ENCODE results near the gene CST1.

Gene CST1

GRCh38 chr20:23753589-23753988 lies 2.9 kb upstream of the CST1 start:
- Histone ChIP-seq H3K79me2 (ENCODE audit: low read length) (no peaks in the 10 kb centered on the region), H3K9ac (ENCODE audit: low read length) (no peak overlapping the region), H3K9me3 (ENCODE audit: insufficient read depth, low read length) (no peaks in the 10 kb centered on the region), H3K27me3 (ENCODE audit: low read depth, low read length) (no peaks in the 10 kb centered on the region), H3K4me1 (ENCODE audit: low read length) (no peaks in the 10 kb centered on the region), H3K27ac (ENCODE audit: low read length) (no peak overlapping the region), H3K4me3 (ENCODE audit: low read length) (no peak overlapping the region), H4K20me1 (ENCODE audit: insufficient read depth, low read length) (no peaks in the 10 kb centered on the region), H3K36me3 (replicated peaks; ENCODE audit: low read depth, low read length) (no peaks in the 10 kb centered on the region), H2AFZ (ENCODE audit: low read depth, low read length) (no peak overlapping the region), H3K4me2 (ENCODE audit: low read length) (no peak overlapping the region)
- TF ChIP-seq, protein P1, sequence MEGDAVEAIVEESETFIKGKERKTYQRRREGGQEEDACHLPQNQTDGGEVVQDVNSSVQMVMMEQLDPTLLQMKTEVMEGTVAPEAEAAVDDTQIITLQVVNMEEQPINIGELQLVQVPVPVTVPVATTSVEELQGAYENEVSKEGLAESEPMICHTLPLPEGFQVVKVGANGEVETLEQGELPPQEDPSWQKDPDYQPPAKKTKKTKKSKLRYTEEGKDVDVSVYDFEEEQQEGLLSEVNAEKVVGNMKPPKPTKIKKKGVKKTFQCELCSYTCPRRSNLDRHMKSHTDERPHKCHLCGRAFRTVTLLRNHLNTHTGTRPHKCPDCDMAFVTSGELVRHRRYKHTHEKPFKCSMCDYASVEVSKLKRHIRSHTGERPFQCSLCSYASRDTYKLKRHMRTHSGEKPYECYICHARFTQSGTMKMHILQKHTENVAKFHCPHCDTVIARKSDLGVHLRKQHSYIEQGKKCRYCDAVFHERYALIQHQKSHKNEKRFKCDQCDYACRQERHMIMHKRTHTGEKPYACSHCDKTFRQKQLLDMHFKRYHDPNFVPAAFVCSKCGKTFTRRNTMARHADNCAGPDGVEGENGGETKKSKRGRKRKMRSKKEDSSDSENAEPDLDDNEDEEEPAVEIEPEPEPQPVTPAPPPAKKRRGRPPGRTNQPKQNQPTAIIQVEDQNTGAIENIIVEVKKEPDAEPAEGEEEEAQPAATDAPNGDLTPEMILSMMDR (IDR thresholded peaks at IDR 0.05; ENCODE audit: low read depth, low read length) = no peak
- no peak for TF ChIP-seq EZH2phosphoT487 (IDR thresholded peaks at IDR 0.05; ENCODE audit: low read depth)

DNA sequence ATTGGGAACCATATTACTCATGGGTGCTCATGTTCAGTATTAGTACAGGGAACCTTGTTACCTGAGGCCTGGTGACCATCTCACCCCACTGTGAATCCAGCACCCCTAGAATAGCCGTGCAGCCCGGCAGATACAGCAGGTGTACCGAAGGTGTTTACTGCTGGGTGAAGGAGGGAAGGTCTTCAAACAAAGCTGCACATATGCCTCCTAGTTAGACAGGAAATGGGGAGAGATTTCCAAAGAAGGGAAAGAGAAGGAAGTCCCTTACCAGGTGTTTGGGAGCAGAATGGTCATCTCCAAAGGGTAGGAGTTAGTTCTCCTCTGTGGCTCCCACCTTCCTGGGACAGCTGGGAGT lies 2.4 kb upstream of the CST1 start:
- Histone ChIP-seq H3K4me1 (ENCODE audit: low read length) (no peaks in the 10 kb centered on the region), H3K79me2 (ENCODE audit: low read length) (no peaks in the 10 kb centered on the region), H3K9ac (ENCODE audit: low read length) (no peak overlapping the region), H3K9me3 (ENCODE audit: insufficient read depth, low read length) (no peaks in the 10 kb centered on the region), H3K36me3 (replicated peaks; ENCODE audit: low read depth, low read length) (no peaks in the 10 kb centered on the region), H3K27ac (ENCODE audit: low read length) (no peak overlapping the region), H3K27me3 (ENCODE audit: low read depth, low read length) (no peaks in the 10 kb centered on the region), H2AFZ (ENCODE audit: low read depth, low read length) (no peak overlapping the region), H4K20me1 (ENCODE audit: insufficient read depth, low read length) (no peaks in the 10 kb centered on the region), H3K4me2 (ENCODE audit: low read length) (no peak overlapping the region), H3K4me3 (ENCODE audit: low read length) (no peak overlapping the region)
- TF ChIP-seq, protein P1 (IDR thresholded peaks at IDR 0.05; ENCODE audit: low read depth, low read length) = no peak
- TF ChIP-seq EZH2phosphoT487 (IDR thresholded peaks at IDR 0.05; ENCODE audit: low read depth) = no peak

DNA sequence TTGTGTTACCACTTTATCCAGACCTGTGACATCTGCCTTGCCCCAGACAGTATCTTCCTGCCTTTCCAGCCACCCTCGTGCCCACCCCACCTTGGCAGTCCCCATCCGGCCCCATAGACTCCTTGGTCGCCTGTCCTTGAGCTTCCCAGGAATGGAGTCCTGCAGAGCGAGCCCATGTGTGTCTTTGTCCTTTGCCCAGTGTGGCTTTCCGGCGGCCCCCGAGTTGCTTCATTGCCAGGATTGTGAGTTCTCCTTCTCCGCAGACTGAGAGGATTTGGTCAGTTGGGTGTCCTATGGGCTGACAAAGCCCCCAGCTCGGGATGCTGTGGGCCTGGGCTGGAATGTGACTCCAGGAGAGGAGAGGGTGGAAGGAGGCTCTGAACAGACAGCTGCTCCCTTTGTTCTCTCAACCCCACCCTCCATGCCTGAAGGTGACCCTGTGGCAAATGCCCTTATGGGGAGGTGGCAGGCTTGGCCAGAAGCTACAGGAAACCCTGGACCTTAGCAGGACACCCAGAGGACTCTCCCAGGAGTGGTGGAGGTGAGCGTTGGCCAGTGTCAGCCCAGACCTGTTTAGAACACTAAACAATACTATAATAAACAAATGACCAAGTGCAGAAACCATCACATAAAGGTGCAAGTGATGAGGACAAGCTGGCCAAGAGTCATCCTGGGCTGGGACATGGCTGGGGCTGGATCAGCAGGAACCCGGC lies 1.9 kb upstream of the CST1 start:
- Histone ChIP-seq H3K9me3 (ENCODE audit: insufficient read depth, low read length) (no peaks in the 10 kb centered on the region), H3K27ac (ENCODE audit: low read length) (no peak overlapping the region), H3K27me3 (ENCODE audit: low read depth, low read length) (no peaks in the 10 kb centered on the region), H3K4me1 (ENCODE audit: low read length) (no peaks in the 10 kb centered on the region), H3K4me3 (ENCODE audit: low read length) (no peak overlapping the region), H2AFZ (ENCODE audit: low read depth, low read length) (no peak overlapping the region), H3K4me2 (ENCODE audit: low read length) (no peak overlapping the region), H3K79me2 (ENCODE audit: low read length) (no peaks in the 10 kb centered on the region), H3K36me3 (replicated peaks; ENCODE audit: low read depth, low read length) (no peaks in the 10 kb centered on the region), H4K20me1 (ENCODE audit: insufficient read depth, low read length) (no peaks in the 10 kb centered on the region), H3K9ac (ENCODE audit: low read length) (no peak overlapping the region)
- TF ChIP-seq, protein P1 (IDR thresholded peaks at IDR 0.05; ENCODE audit: low read depth, low read length) = no peak

- Histone ChIP-seq H3K27me3 (ENCODE audit: low read depth, low read length) (no peaks in the 10 kb centered on the region), H3K4me2 (ENCODE audit: low read length) (no peak overlapping the region)
- TF ChIP-seq, protein P1 (IDR thresholded peaks at IDR 0.05; ENCODE audit: low read depth, low read length) = no peak
- no peak for TF ChIP-seq EZH2phosphoT487 (IDR thresholded peaks at IDR 0.05; ENCODE audit: low read depth)
Measured at GRCh38 chr20:23752019-23752418, 1.3 kb upstream of the CST1 start.

More at GRCh38 chr20:23752019-23752418, 1.3 kb upstream of the CST1 start:
- no peaks in the 10 kb centered on the region for H3K4me1 ChIP-seq (ENCODE audit: low read length)
- no peak overlapping the region for H3K27ac ChIP-seq (ENCODE audit: low read length)
- no peak overlapping the region for H2AFZ ChIP-seq (ENCODE audit: low read depth, low read length)
- H3K4me3 ChIP-seq (ENCODE audit: low read length) = no peak overlapping the region
- H4K20me1 ChIP-seq (ENCODE audit: insufficient read depth, low read length) = no peaks in the 10 kb centered on the region
- no peak overlapping the region for H3K9ac ChIP-seq (ENCODE audit: low read length)
- no peaks in the 10 kb centered on the region for H3K79me2 ChIP-seq (ENCODE audit: low read length)
- H3K9me3 ChIP-seq (ENCODE audit: insufficient read depth, low read length) = no peaks in the 10 kb centered on the region
- H3K36me3 ChIP-seq (replicated peaks; ENCODE audit: low read depth, low read length) = no peaks in the 10 kb centered on the region

Data from OCI-LY3 (cell line).